ENCODE results near the gene SPINK9.
A peak's percentile ranks its signal among the peaks of the same experiment; 100 is the strongest.

SPINK9 gene

DNA sequence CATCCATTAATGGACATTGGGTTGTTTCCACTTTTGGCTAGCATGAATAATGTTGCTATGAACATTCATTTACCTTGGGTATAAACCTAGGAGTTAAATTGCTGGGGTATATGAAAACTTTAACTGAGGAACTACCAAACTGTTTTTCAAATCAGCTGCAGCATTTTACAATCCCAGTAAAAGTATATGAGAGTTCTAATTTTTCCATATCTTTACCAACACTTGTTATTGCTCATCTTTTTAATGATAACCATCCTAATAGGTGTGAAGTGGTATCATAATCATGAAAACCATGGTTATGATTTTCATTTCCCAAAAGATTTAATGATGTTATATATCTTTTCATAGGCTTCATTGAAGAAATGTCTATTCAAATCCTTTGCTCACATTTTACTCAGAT lies 32.9 kb downstream of the SPINK9 start:
- no peak overlapping the region for H3K4ac ChIP-seq (ENCODE audit: low read length)
- no peaks in the 10 kb centered on the region for H3K4me1 ChIP-seq (ENCODE audit: control insufficient read depth in 2 of 2, insufficient read depth in 1 of 2, low read depth in 1 of 2, low read length in 2 of 2)
- no peak overlapping the region for H4K8ac ChIP-seq (ENCODE audit: low read depth, low read length)
- H2BK12ac ChIP-seq (ENCODE audit: low read length) = no peak overlapping the region
- H2AFZ ChIP-seq (ENCODE audit: low read length) = no peak overlapping the region
- no peak overlapping the region for H3K23ac ChIP-seq (ENCODE audit: low read depth, low read length, poor library complexity)
- no peak overlapping the region for H3K27ac ChIP-seq (replicated peaks; ENCODE audit: low read length)
- no peak overlapping the region for H3K14ac ChIP-seq (ENCODE audit: low read length)
- H3K18ac ChIP-seq (ENCODE audit: low read length) = no peak overlapping the region
- H3K9ac ChIP-seq (ENCODE audit: low read depth, low read length, poor library complexity) = no peak overlapping the region
- DNase-seq (ENCODE audit: low spot score) = no peak
- H3K9me3 ChIP-seq (replicated peaks in 1 of 2; ENCODE audit: control insufficient read depth in 2 of 2, insufficient read depth in 1 of 2, low read depth in 1 of 2, low read length in 2 of 2) = peaks cover 3 to 4% of the 10 kb centered on the region in 2 donors
- no peaks in the 10 kb centered on the region for H3K79me1 ChIP-seq (ENCODE audit: low read depth, low read length)
- H2BK15ac ChIP-seq (ENCODE audit: low read length) = no peak overlapping the region
- H3K4me3 ChIP-seq (ENCODE audit: low read length in 2 of 2) = no peak overlapping the region
- no peaks in the 10 kb centered on the region for H3K36me3 ChIP-seq (replicated peaks in 1 of 2; ENCODE audit: control insufficient read depth in 2 of 2, insufficient read depth in 2 of 2, low read length in 2 of 2)
- no peak overlapping the region for H2BK5ac ChIP-seq (ENCODE audit: low read length)
- no peak overlapping the region for H2BK120ac ChIP-seq (ENCODE audit: low read depth, low read length)
- H4K91ac ChIP-seq (ENCODE audit: low read depth, low read length, poor library complexity) = no peak overlapping the region
- no peak overlapping the region for H2AK5ac ChIP-seq (ENCODE audit: low read depth, low read length)
- no peak overlapping the region for H3K4me2 ChIP-seq (ENCODE audit: insufficient read depth, low read length, poor library complexity, severe bottlenecking)
- H3K27me3 ChIP-seq (ENCODE audit: control insufficient read depth in 3 of 3, insufficient read depth in 3 of 3, low read depth in 1 of 3, low read length in 3 of 3) = no peaks in the 10 kb centered on the region

DNA sequence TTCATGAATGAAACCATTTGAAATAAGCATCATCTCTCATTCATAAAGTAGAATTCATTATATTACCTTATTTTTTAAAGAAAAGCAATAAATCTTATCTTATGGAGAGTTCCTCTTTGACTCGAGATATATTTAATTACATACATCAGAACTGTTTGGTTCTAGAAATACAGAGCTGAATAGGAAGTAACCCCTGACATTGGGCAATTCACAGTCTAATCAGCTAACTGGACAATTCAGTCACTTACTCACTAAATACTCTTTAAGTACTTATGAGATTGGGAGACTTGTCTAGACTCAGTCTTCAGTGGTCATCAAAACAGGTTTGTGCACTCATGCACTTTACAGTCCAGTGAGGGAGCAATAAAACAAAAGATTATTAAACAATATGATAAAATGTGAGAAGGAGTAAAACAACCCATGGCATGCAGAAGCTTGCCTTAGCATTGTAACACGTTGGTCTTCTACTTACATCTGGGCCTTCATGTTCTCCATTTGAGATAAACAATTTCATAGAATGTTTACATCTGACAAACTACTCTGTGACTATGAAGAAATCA lies 36.9 kb downstream of the SPINK9 start:
- no CpG with 5 or more reads among the region's 2 CpGs for WGBS, 2 donors (ENCODE audit: extremely low coverage in 2 of 2, insufficient read length in 2 of 2, insufficient replicate concordance in 1 of 2)
- no peak overlapping the region for H2BK15ac ChIP-seq (ENCODE audit: low read length)
- no peak overlapping the region for H3K4me3 ChIP-seq (ENCODE audit: low read length in 2 of 2)

DNA sequence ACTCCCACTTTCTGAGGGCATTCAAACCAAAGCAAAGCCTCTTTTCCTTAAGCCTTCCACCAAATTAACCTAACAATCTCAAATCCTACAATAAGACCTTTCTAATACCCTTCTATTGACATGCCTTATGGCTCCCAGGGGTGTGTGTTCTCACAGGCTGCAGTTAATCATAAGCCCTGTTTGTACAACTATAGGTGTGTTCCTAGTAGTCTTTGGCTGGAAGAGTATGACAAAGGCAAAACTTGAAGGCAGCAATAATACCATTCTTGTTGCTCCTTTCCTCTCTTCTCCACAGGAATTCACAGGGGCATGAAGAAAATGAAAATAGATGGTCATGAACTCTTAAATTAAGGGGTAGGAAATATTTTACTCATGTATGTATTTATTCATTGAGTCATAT lies 37.5 kb downstream of the SPINK9 start:
- no peaks in the 10 kb centered on the region for H3K27me3 ChIP-seq (ENCODE audit: control insufficient read depth in 3 of 3, insufficient read depth in 3 of 3, low read depth in 1 of 3, low read length in 3 of 3)
- H3K4ac ChIP-seq (ENCODE audit: low read length) = no peak overlapping the region
- H3K4me3 ChIP-seq (ENCODE audit: low read length in 2 of 2) = no peak overlapping the region
- DNase-seq (ENCODE audit: low spot score) = no peak
- no peak overlapping the region for H4K91ac ChIP-seq (ENCODE audit: low read depth, low read length, poor library complexity)
- H3K18ac ChIP-seq (ENCODE audit: low read length) = no peak overlapping the region
- H2AK5ac ChIP-seq (ENCODE audit: low read depth, low read length) = no peak overlapping the region
- no peak overlapping the region for H3K14ac ChIP-seq (ENCODE audit: low read length)
- no peak overlapping the region for H2AFZ ChIP-seq (ENCODE audit: low read length)
- H2BK120ac ChIP-seq (ENCODE audit: low read depth, low read length) = no peak overlapping the region
- no peak overlapping the region for H4K8ac ChIP-seq (ENCODE audit: low read depth, low read length)
- H3K9me3 ChIP-seq (replicated peaks in 1 of 2; ENCODE audit: control insufficient read depth in 2 of 2, insufficient read depth in 1 of 2, low read depth in 1 of 2, low read length in 2 of 2) = peaks cover 3 to 4% of the 10 kb centered on the region in 2 donors
- no peak overlapping the region for H3K4me2 ChIP-seq (ENCODE audit: insufficient read depth, low read length, poor library complexity, severe bottlenecking)
- H3K36me3 ChIP-seq (replicated peaks in 1 of 2; ENCODE audit: control insufficient read depth in 2 of 2, insufficient read depth in 2 of 2, low read length in 2 of 2) = peaks cover 0 to 4% of the 10 kb centered on the region in 2 donors
- H3K79me1 ChIP-seq (ENCODE audit: low read depth, low read length) = no peaks in the 10 kb centered on the region
- no peak overlapping the region for H3K27ac ChIP-seq (replicated peaks; ENCODE audit: low read length)
- no peak overlapping the region for H3K23ac ChIP-seq (ENCODE audit: low read depth, low read length, poor library complexity)
- H3K4me1 ChIP-seq (ENCODE audit: control insufficient read depth in 2 of 2, insufficient read depth in 1 of 2, low read depth in 1 of 2, low read length in 2 of 2) = no peaks in the 10 kb centered on the region
- H3K9ac ChIP-seq (ENCODE audit: low read depth, low read length, poor library complexity) = no peak overlapping the region
- no peak overlapping the region for H2BK12ac ChIP-seq (ENCODE audit: low read length)
- no peak overlapping the region for H2BK15ac ChIP-seq (ENCODE audit: low read length)
- no peak overlapping the region for H2BK5ac ChIP-seq (ENCODE audit: low read length)

More for the DNA sequence above, 36.9 kb downstream of the SPINK9 start:
- H3K4me1 ChIP-seq (ENCODE audit: control insufficient read depth in 2 of 2, insufficient read depth in 1 of 2, low read depth in 1 of 2, low read length in 2 of 2) = no peaks in the 10 kb centered on the region
- no peak overlapping the region for H3K18ac ChIP-seq (ENCODE audit: low read length)
- no peaks in the 10 kb centered on the region for H3K79me1 ChIP-seq (ENCODE audit: low read depth, low read length)
- H2BK12ac ChIP-seq (ENCODE audit: low read length) = no peak overlapping the region
- H2BK5ac ChIP-seq (ENCODE audit: low read length) = no peak overlapping the region
- H3K14ac ChIP-seq (ENCODE audit: low read length) = no peak overlapping the region
- no peak overlapping the region for H4K8ac ChIP-seq (ENCODE audit: low read depth, low read length)
- H3K23ac ChIP-seq (ENCODE audit: low read depth, low read length, poor library complexity) = no peak overlapping the region
- H3K4me2 ChIP-seq (ENCODE audit: insufficient read depth, low read length, poor library complexity, severe bottlenecking) = no peak overlapping the region
- no peak overlapping the region for H2BK120ac ChIP-seq (ENCODE audit: low read depth, low read length)
- H3K36me3 ChIP-seq (replicated peaks in 1 of 2; ENCODE audit: control insufficient read depth in 2 of 2, insufficient read depth in 2 of 2, low read length in 2 of 2) = peaks cover 0 to 2% of the 10 kb centered on the region in 2 donors
- no peak overlapping the region for H3K9ac ChIP-seq (ENCODE audit: low read depth, low read length, poor library complexity)
- no peak overlapping the region for H3K27ac ChIP-seq (replicated peaks; ENCODE audit: low read length)
- no peak overlapping the region for H4K91ac ChIP-seq (ENCODE audit: low read depth, low read length, poor library complexity)
- H2AK5ac ChIP-seq (ENCODE audit: low read depth, low read length) = no peak overlapping the region
- H3K9me3 ChIP-seq (replicated peaks in 1 of 2; ENCODE audit: control insufficient read depth in 2 of 2, insufficient read depth in 1 of 2, low read depth in 1 of 2, low read length in 2 of 2) = peaks cover 3 to 4% of the 10 kb centered on the region in 2 donors
- no peaks in the 10 kb centered on the region for H3K27me3 ChIP-seq (ENCODE audit: control insufficient read depth in 3 of 3, insufficient read depth in 3 of 3, low read depth in 1 of 3, low read length in 3 of 3)
- DNase-seq (ENCODE audit: low spot score) = no peak
- no peak overlapping the region for H3K4ac ChIP-seq (ENCODE audit: low read length)
- H2AFZ ChIP-seq (ENCODE audit: low read length) = no peak overlapping the region

DNA sequence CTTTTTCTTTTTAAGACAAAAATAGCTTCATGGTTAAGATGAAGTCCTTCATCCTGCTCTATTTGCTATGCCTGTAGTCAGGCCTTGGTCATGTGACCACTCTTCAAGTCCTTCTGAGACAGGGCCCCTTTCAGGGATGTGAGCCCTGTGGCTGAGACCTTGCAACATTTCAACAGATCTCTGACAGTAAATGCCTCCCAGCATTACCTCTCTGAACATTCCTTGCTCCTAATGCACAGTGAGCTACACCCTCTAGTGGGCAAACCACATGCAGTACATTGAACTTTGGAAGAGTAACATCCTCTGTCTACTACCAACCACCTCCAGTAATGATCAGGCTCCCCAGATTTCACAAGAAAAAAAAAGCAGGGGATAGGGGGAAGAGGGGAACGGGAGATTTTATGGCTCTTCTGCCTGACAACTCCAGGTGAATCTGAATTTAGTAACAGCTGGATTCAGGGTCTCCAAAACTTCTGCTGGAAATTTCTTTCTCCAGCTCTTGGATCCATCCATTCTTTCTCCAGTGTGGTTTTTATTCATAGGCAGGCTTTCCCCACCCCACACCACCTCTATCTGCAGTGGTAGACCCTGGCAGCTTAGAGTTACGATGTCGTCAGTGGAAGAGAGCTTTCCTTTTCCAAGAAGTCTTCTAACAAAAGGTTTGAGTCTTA lies 39.5 kb downstream of the SPINK9 start:
- H2AK5ac ChIP-seq (ENCODE audit: low read depth, low read length) = no peak overlapping the region
- no peak overlapping the region for H3K4me3 ChIP-seq (ENCODE audit: low read length in 2 of 2)
- no peaks in the 10 kb centered on the region for H3K27me3 ChIP-seq (ENCODE audit: control insufficient read depth in 3 of 3, insufficient read depth in 3 of 3, low read depth in 1 of 3, low read length in 3 of 3)
- no peak overlapping the region for H3K14ac ChIP-seq (ENCODE audit: low read length)
- H4K8ac ChIP-seq (ENCODE audit: low read depth, low read length) = no peak overlapping the region
- no CpG with 5 or more reads among the region's 3 CpGs for WGBS, 2 donors (ENCODE audit: extremely low coverage in 2 of 2, insufficient read length in 2 of 2, insufficient replicate concordance in 1 of 2)
- no peaks in the 10 kb centered on the region for H3K9me3 ChIP-seq (replicated peaks in 1 of 2; ENCODE audit: control insufficient read depth in 2 of 2, insufficient read depth in 1 of 2, low read depth in 1 of 2, low read length in 2 of 2)
- no peak overlapping the region for H2BK12ac ChIP-seq (ENCODE audit: low read length)
- H3K79me1 ChIP-seq (ENCODE audit: low read depth, low read length) = no peaks in the 10 kb centered on the region
- no peak overlapping the region for H3K4me2 ChIP-seq (ENCODE audit: insufficient read depth, low read length, poor library complexity, severe bottlenecking)
- peak overlapping the region; percentile 2 for H2AFZ ChIP-seq (ENCODE audit: low read length)
- H4K91ac ChIP-seq (ENCODE audit: low read depth, low read length, poor library complexity) = no peak overlapping the region
- H3K4me1 ChIP-seq (ENCODE audit: control insufficient read depth in 2 of 2, insufficient read depth in 1 of 2, low read depth in 1 of 2, low read length in 2 of 2) = no peaks in the 10 kb centered on the region
- no peak overlapping the region for H3K18ac ChIP-seq (ENCODE audit: low read length)
- H2BK5ac ChIP-seq (ENCODE audit: low read length) = no peak overlapping the region
- H3K9ac ChIP-seq (ENCODE audit: low read depth, low read length, poor library complexity) = no peak overlapping the region
- no peak overlapping the region for H2BK120ac ChIP-seq (ENCODE audit: low read depth, low read length)
- no peak overlapping the region for H2BK15ac ChIP-seq (ENCODE audit: low read length)
- H3K4ac ChIP-seq (ENCODE audit: low read length) = no peak overlapping the region
- no peak overlapping the region for H3K27ac ChIP-seq (replicated peaks; ENCODE audit: low read length)
- peaks cover 0 to 6% of the 10 kb centered on the region in 2 donors for H3K36me3 ChIP-seq (replicated peaks in 1 of 2; ENCODE audit: control insufficient read depth in 2 of 2, insufficient read depth in 2 of 2, low read length in 2 of 2)
- peak; percentile 33 for DNase-seq (ENCODE audit: low spot score)
- H3K23ac ChIP-seq (ENCODE audit: low read depth, low read length, poor library complexity) = no peak overlapping the region

All from neuronal stem cell (in vitro differentiated cells).